SKM-1 (cell line): ENCODE measurements around the gene POC1B.

Experiments
- DNase-seq: peaks from one replicate; lab custom pipeline; 2025; ENCODE audit not compliant: unreplicated experiment; lab: John Stamatoyannopoulos, UW

POC1B gene

GRCh38 chr12:89525824-89526770 lies at the start of gene POC1B:
TSS of gene POC1B (minus strand) at chr12:89526047. CDS start at chr12:89525895, 152 bp downstream.
- peak; percentile 18 for DNase-seq

DNA sequence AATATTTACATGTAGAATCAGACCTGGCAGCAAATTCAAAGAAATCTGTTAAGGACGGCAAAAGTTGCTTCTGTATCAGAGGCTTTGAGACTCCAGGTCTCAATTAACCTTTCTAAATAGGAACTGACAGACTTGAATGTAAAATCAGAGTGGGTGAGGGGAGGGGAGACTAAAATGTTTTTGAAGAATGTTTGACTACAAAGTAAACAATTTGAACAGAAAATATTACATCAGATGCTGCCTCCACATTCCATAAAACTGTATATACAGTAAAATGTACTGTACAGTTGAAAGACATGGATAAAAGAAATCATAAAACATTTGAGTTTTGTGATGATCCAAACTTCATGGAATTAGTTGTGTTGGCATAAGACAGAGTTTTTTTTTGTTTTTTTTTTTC lies 49.5 kb upstream of the POC1B start:
- DNase-seq = no peak

- peak; percentile 28 for DNase-seq
These were observed 48.9 kb upstream of the POC1B start for GRCh38 chr12:89574736-89575208.

DNA sequence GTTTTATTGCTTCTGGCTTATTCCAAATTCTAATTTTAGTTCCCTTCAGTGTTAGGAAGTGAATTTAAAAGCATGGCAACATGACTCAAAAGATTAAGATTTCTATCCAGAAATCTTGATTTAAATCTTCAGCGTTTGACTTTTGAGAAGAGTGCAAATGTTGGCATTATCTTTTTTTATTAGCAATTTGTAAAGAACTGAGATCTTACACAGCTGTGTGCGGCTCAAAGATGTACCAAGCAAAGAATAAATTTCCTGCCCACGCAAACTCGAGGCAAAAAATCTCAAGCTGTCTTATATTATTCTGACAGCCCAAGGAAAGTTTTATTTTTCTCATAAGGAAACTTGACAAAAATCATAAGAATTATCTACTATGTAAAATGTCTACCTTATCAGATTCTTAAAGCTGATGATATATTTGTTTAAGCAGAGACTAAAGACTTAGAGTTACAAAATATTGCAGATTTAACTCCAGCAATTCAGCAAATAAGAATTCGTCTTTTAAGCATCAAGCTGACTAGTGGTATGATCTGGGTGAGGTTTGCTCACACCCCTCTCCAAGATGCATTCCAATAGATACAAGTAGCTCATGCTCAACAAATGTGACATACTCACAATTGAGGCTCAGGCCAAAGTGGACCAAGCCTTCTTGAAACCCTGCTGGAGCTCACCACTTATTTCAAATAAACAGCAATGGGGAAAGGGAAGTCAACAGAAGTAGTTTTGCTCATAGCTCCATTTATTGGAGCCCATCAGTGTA lies 47.4 kb upstream of the POC1B start:
- DNase-seq = no peak

DNA sequence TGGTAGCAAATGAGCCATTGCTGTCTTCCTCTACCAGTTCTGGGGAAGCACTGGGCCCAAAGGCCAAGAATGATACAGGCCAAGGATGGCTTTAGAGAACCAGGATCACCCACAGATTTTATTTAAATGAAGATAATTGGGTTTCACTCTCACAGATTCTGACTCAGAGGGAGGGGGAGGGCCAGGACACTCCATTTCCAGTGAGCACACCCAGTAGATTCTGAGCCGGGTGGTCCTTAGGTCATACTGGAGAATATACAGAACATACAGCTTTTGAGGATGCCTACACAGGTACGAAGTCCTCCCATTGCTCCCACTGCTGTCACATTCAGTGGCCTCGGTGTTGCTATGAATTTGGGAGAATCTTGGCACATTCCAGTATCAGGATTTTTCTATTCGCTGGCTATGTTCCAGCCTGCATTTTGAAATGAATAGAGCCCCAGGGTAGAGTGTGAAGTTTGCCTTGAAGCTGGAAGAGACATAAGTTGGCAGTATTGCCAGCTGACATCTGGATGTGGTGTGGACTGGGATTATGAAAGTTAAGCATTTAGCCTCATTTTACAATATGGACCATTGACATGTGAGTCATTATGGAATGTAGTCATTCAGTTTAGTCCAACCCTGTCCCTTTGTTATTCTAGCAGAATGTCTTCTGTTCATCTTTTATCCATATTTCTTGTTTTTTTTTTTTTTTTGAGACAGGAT lies 45.8 kb upstream of the POC1B start:
- no peak for DNase-seq

DNA sequence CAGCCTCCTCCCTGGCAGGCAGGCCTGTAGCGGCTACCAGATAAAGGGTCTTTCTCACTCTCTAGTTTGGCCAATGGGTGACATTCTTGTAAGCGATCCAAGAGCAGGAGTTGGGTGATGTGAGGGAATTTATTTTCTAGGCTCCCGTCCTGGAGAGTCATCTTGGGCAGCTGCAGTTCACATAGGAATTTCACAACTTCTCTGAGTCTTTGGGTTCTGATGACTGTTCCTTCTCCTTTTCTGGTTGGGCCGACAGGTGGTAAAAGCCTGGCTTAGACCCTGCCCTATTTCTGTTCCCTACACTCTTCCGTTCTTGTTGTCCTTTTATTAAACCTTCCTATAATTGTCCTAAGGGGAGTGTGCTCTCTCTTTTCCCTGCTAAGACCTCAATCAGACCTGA lies 42.6 kb upstream of the POC1B start:
- DNase-seq = no peak

- DNase-seq = no peak
These were observed 41.9 kb upstream of the POC1B start for GRCh38 chr12:89567691-89568239.

DNA sequence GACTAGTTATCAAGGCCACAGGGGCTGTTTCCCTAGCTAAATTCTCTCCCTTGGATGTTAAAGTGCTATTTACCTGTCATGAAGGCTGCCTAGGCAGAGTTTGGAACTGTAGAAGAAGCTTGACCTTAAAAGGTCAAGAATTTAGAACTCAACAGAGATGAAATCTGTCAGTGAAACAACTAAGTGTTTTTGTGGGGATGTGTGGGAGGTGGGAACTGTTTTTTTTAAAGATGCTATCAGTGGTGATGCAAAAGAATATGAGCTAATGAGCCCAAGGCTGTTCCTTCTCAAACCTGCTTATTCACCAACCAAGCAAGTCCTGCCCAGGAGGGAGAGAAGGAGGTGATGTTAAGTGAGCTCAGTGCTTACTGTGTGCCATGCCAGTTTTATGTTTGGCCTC lies 40.8 kb upstream of the POC1B start:
- no peak for DNase-seq

DNA sequence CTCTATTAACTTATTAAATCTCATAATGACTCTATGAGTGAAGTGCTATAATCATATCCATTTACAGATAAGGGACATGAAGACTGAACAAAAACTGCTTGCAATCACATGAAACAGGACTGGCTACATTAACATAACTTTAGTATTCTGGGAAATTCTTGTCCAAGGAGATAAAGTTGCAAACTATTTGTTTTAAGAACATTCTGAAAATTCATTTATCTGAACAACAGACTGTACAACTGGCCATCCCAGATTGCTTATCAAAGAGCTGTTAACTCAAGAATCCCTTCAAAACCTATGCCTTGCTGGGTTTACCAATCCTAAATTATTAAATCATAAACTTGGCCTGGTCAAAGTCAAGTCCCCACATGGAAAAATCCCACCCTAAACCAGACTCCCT lies 39.2 kb upstream of the POC1B start:
- DNase-seq = no peak

DNA sequence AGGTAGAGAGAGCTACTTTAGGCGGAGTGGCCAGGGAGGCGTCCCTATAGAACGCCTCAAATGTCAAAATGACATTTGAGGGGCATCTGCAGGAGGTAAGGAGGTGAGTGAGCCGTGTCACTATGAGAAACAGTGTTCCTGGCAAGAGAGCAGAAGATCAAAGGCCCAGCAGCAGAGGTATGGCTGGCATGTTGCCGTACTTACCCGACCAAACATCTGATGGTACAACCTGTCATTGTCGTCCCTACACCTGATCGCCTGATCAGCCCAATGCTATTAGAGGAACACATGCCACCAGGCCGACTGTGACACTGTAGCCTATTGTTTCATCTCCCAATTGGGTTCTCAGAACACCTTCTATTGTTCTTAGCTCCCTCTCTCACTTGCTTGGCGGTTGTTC lies 33.9 kb upstream of the POC1B start:
- DNase-seq = no peak

- DNase-seq = no peak
These were observed 31.1 kb upstream of the POC1B start for GRCh38 chr12:89556976-89557375.

- no peak for DNase-seq
These were observed 26.5 kb upstream of the POC1B start for GRCh38 chr12:89552376-89552775.

DNA sequence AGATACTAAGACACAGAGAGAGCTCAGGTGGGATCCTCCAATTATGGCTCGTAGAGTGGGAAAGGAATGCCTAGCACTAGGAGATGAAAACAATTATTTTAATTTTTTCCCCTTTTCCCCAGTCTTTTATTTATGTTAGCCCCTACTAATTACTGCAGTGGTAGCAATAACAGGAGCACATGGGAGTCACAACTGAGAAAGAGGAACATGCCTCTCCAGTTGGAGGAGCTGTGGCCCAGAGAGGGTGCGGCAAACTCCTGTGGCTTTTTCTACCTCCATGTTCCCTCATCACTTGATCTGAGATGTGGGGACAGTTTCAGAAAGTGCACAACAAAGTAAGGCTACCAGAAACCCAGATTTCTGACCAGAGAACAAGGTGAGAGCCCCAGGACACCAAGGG lies 25.9 kb upstream of the POC1B start:
- DNase-seq = no peak

- no peak for DNase-seq
These were observed 21.3 kb upstream of the POC1B start for GRCh38 chr12:89547101-89547500.

GRCh38 chr12:89546151-89546550 lies 20.3 kb upstream of the POC1B start:
- DNase-seq = no peak

DNA sequence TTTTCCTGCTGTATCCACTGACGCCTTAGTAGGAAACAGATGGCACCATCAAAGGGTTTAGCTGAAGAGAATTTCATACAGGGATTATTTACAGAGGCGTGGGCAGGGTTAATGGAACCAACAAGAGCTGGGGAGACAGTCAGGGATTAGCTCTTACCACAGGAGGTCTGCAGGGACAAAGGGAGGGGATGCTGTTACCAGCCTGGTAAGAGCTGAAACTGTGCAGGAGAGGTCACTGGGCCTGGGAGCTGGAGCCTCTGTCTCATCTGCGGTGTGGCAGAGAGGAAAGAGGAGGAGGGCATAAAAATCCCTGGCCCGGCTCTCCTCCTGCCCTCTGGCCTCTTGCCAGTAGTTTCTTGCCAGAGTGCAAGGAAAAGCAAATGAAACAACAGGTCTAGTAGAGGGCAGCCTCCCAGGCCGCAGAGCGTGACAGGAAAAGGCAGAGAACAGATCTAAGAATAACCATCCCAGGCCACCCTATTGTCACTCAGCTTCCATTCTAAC lies 18.9 kb upstream of the POC1B start:
- no peak for DNase-seq

GRCh38 chr12:89544022-89544421 lies 18.2 kb upstream of the POC1B start:
- DNase-seq = no peak

DNA sequence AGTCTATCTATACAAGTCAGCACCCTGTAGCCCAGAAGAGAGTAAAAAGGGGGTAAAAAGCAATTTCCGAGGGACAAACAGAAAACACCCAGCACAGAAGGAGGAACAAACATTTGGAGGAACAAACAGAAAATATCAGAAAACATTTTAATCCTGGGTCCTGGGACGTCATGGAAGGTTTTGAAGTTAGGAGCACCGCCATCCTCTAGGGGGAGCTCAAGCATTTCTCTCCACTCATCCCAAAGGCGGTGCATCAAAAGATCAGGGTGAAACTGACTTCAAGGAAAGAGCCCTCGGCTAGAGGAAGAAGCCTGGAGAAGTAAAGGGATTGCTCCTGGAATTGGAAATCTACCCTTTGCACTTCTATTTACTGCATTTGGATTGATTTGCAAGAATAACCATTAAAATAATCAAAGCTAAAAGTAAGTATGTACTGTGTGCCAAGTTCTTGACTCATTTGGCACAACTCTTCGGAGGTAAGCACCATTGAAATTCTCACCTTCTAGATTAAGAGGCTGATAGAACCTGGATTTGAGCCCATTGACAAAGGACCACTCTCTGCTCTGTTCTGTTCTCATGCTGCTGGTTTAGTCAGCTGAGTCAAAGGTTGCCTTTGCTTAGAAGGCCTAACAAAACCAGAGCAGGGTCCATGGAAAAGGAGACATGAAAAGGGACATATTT lies 17.2 kb upstream of the POC1B start:
- peak; percentile 32 for DNase-seq

DNA sequence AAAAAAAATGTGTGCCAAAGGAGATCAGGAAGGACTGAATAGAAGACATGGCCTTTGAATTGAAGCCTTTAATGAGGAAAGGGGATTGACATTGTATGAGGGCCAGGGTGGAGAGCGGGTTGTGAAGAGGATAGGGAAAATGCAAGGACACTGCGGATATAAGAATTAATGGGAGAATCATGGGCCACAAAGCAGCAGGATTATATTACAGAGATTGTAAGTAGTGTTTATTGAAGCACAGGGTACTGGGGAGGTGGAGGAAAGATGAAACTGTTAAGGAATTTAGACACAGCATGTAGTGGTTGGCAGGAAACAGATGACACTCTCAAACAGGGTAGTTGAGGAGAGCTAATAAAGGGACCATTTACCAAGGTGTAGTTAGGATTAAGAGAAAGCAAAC lies 16.4 kb upstream of the POC1B start:
- no peak for DNase-seq

- no peak for DNase-seq
These were observed 14.7 kb upstream of the POC1B start for GRCh38 chr12:89540586-89540985.
